Measurements from ENCODE around the gene ATE1.

ATE1 gene

DNA sequence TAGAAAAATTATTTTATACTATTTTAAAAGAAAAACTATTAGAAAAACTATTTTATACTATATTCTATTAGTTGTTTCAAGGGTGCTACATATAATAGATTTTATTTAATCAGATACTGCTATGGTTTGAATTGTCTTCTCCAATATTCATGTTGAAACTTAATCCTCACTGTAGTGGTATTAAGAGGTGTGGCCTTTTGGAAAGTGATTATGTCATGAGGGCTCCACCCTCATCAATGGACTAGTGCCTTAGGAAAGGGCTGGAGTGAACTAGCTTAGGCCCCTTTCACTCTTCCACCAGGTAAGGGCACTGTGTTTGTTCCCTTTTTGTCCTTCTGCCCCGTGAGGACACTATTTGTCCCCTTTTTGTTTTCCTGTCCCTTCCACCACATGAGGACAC is 111.6 kb downstream of the ATE1 start (continued):
- no peak for TF ChIP-seq PPARA (CRISPR knock-in tag; IDR thresholded peaks at IDR 0.05; ENCODE audit: borderline replicate concordance)
- no peak for TF ChIP-seq ISL1 (CRISPR knock-in tag; IDR thresholded peaks at IDR 0.05)
- no peak for TF ChIP-seq ZNF8 (CRISPR knock-in tag; IDR thresholded peaks at IDR 0.05)
- TF ChIP-seq TOX (CRISPR knock-in tag; IDR thresholded peaks at IDR 0.05; ENCODE audit: borderline replicate concordance), result no peak
- TF ChIP-seq ZNF565 (CRISPR knock-in tag; conservative IDR thresholded peaks at IDR 0.05; ENCODE audit: low read depth), result no peak
- TF ChIP-seq CSDC2 (CRISPR knock-in tag; IDR thresholded peaks at IDR 0.05), result no peak
- TF ChIP-seq, protein P1, sequence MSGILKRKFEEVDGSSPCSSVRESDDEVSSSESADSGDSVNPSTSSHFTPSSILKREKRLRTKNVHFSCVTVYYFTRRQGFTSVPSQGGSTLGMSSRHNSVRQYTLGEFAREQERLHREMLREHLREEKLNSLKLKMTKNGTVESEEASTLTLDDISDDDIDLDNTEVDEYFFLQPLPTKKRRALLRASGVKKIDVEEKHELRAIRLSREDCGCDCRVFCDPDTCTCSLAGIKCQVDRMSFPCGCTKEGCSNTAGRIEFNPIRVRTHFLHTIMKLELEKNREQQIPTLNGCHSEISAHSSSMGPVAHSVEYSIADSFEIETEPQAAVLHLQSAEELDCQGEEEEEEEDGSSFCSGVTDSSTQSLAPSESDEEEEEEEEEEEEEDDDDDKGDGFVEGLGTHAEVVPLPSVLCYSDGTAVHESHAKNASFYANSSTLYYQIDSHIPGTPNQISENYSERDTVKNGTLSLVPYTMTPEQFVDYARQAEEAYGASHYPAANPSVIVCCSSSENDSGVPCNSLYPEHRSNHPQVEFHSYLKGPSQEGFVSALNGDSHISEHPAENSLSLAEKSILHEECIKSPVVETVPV (CRISPR knock-in tag; IDR thresholded peaks at IDR 0.05), result no peak
- TF ChIP-seq, protein P2, sequence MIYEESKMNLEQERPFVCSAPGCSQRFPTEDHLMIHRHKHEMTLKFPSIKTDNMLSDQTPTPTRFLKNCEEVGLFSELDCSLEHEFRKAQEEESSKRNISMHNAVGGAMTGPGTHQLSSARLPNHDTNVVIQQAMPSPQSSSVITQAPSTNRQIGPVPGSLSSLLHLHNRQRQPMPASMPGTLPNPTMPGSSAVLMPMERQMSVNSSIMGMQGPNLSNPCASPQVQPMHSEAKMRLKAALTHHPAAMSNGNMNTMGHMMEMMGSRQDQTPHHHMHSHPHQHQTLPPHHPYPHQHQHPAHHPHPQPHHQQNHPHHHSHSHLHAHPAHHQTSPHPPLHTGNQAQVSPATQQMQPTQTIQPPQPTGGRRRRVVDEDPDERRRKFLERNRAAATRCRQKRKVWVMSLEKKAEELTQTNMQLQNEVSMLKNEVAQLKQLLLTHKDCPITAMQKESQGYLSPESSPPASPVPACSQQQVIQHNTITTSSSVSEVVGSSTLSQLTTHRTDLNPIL (CRISPR knock-in tag; IDR thresholded peaks at IDR 0.05; ENCODE audit: low read depth), result no peak

DNA sequence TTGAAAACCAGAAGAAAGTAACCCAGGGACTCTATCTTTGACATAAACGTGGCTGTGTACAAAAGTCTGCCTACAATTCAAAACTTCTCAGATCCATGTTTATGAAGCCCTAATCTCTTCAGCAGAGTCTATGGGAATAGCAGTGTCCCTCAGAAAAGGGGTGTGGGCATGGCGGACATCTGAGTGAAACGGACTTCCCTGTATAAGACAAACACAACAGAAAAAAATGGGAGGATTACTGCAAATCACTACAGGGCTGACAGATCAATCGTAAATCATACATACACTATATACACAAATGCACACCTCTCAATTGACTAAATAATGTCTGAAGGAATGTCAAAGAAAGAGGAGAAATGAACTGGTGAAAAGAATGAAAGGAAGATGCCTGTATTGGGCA is 114.0 kb downstream of the ATE1 start:
- no peak for ATAC-seq

DNA sequence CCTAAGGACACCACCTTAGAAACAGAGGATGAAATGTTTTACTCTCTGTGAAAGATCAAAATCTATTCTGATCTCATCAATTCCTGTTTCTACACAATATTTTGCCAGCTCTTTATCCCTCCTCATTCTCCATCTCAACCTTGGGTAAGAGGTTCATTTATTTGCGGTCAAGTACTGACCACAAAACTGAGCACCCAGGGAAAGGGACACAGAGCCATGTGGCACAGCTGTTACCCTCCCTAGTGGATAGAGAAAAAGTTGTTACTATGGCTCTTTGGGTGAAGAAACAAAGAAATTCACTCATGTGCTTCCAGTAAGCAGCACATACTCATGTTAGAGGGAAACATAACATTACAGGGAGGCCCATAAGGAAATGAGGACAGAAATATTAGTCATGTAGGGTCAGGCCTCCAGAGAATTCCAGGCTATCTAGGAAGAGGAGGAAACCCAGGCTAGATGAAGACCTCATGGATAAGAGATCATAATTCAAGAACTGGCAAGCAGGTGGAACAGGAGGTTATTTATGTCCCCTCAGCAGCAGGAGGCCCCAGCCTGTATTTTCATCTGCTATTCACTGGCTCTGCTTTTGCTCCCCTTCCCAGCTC is 114.5 kb downstream of the ATE1 start:
- no peak for ATAC-seq

More for the DNA sequence above, 114.0 kb downstream of the ATE1 start:
- TF ChIP-seq ESRRG (CRISPR knock-in tag; IDR thresholded peaks at IDR 0.05) (no peak), ZFP30 (CRISPR knock-in tag; IDR thresholded peaks at IDR 0.05) (no peak), GLIS3 (CRISPR knock-in tag; IDR thresholded peaks at IDR 0.05) (no peak), TOX (CRISPR knock-in tag; IDR thresholded peaks at IDR 0.05; ENCODE audit: borderline replicate concordance) (no peak), ZNF8 (CRISPR knock-in tag; IDR thresholded peaks at IDR 0.05) (no peak), SNAI2 (CRISPR knock-in tag; IDR thresholded peaks at IDR 0.05) (no peak), TCF4 (CRISPR knock-in tag; IDR thresholded peaks at IDR 0.05; ENCODE audit: borderline replicate concordance) (no peak), ZNF565 (CRISPR knock-in tag; conservative IDR thresholded peaks at IDR 0.05; ENCODE audit: low read depth) (no peak), ZC3H10 (CRISPR knock-in tag; IDR thresholded peaks at IDR 0.05) (no peak)
- TF ChIP-seq, protein P3, sequence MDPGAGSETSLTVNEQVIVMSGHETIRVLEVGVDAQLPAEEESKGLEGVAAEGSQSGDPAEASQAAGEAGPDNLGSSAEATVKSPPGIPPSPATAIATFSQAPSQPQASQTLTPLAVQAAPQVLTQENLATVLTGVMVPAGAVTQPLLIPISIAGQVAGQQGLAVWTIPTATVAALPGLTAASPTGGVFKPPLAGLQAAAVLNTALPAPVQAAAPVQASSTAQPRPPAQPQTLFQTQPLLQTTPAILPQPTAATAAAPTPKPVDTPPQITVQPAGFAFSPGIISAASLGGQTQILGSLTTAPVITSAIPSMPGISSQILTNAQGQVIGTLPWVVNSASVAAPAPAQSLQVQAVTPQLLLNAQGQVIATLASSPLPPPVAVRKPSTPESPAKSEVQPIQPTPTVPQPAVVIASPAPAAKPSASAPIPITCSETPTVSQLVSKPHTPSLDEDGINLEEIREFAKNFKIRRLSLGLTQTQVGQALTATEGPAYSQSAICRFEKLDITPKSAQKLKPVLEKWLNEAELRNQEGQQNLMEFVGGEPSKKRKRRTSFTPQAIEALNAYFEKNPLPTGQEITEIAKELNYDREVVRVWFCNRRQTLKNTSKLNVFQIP (CRISPR knock-in tag; IDR thresholded peaks at IDR 0.05; ENCODE audit: borderline replicate concordance, low read depth), result no peak

DNA sequence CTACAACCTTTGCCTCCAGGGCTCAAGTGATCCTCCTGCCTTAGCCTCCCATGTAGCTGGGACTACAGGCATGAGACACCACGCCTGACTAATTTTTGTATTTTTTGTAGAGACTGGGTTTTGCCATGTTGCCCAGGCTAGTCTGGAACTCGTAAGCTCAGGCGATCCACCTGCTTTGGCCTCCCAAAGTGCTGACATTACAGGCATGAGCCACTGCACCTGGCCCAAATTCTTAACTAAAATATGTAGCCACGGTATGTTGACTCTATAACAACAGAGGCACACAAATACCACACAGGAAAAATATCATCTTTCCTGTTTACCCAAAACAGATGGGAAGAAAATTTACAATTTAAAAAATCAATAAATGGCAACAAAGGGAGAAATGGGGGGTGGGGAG is 115.8 kb downstream of the ATE1 start:
- TF ChIP-seq ZNF8 (CRISPR knock-in tag; IDR thresholded peaks at IDR 0.05) (no peak), ZNF70 (CRISPR knock-in tag; IDR thresholded peaks at IDR 0.05) (no peak), TOX (CRISPR knock-in tag; IDR thresholded peaks at IDR 0.05; ENCODE audit: borderline replicate concordance) (no peak), SNAI2 (CRISPR knock-in tag; IDR thresholded peaks at IDR 0.05) (no peak), CSDC2 (CRISPR knock-in tag; IDR thresholded peaks at IDR 0.05) (no peak), RARB (CRISPR knock-in tag; IDR thresholded peaks at IDR 0.05) (no peak), ZC3H10 (CRISPR knock-in tag; IDR thresholded peaks at IDR 0.05) (no peak), ZFP30 (CRISPR knock-in tag; IDR thresholded peaks at IDR 0.05) (no peak), BACH2 (CRISPR knock-in tag; IDR thresholded peaks at IDR 0.05; ENCODE audit: borderline replicate concordance) (no peak), OSR1 (CRISPR knock-in tag; IDR thresholded peaks at IDR 0.05) (no peak), ZNF565 (CRISPR knock-in tag; conservative IDR thresholded peaks at IDR 0.05; ENCODE audit: low read depth) (no peak), ESRRG (CRISPR knock-in tag; IDR thresholded peaks at IDR 0.05) (no peak)
- no peak for ATAC-seq

More for the DNA sequence above, 114.5 kb downstream of the ATE1 start:
- no peak for TF ChIP-seq ZFP3 (CRISPR knock-in tag; IDR thresholded peaks at IDR 0.05)
- TF ChIP-seq ZC3H10 (CRISPR knock-in tag; IDR thresholded peaks at IDR 0.05), result no peak
- no peak for TF ChIP-seq ARNTL (CRISPR knock-in tag; IDR thresholded peaks at IDR 0.05; ENCODE audit: borderline replicate concordance, low read depth)

DNA sequence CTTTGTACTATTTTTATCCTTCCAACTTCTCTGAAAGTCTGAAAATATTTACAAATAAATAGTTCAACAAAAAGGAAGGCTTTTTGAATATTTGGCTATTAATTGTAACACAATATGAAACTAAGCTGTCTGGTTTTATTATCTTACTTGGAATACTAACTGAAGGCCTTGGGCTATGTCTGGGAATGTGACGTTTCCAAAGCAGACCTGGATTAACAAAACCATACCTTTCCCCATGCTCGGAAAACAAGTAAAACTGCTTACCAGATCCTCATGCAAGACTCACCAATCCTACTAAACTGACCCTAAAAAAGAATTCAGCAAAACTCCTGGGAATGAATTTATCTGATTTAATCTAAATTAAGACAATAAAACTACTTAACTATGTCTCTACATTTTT is 116.4 kb downstream of the ATE1 start:
- no peak for ATAC-seq
- TF ChIP-seq ZFP30 (CRISPR knock-in tag; IDR thresholded peaks at IDR 0.05) (no peak), ZNF565 (CRISPR knock-in tag; conservative IDR thresholded peaks at IDR 0.05; ENCODE audit: low read depth) (no peak), GLIS3 (CRISPR knock-in tag; IDR thresholded peaks at IDR 0.05) (no peak), RARB (CRISPR knock-in tag; IDR thresholded peaks at IDR 0.05) (no peak), ISL1 (CRISPR knock-in tag; IDR thresholded peaks at IDR 0.05) (no peak), OSR1 (CRISPR knock-in tag; IDR thresholded peaks at IDR 0.05) (no peak), CSDC2 (CRISPR knock-in tag; IDR thresholded peaks at IDR 0.05) (no peak), ARNTL (CRISPR knock-in tag; IDR thresholded peaks at IDR 0.05; ENCODE audit: borderline replicate concordance, low read depth) (no peak), ZNF8 (CRISPR knock-in tag; IDR thresholded peaks at IDR 0.05) (no peak), SNAI2 (CRISPR knock-in tag; IDR thresholded peaks at IDR 0.05) (no peak), PPARA (CRISPR knock-in tag; IDR thresholded peaks at IDR 0.05; ENCODE audit: borderline replicate concordance) (no peak)
- TF ChIP-seq, protein P4, sequence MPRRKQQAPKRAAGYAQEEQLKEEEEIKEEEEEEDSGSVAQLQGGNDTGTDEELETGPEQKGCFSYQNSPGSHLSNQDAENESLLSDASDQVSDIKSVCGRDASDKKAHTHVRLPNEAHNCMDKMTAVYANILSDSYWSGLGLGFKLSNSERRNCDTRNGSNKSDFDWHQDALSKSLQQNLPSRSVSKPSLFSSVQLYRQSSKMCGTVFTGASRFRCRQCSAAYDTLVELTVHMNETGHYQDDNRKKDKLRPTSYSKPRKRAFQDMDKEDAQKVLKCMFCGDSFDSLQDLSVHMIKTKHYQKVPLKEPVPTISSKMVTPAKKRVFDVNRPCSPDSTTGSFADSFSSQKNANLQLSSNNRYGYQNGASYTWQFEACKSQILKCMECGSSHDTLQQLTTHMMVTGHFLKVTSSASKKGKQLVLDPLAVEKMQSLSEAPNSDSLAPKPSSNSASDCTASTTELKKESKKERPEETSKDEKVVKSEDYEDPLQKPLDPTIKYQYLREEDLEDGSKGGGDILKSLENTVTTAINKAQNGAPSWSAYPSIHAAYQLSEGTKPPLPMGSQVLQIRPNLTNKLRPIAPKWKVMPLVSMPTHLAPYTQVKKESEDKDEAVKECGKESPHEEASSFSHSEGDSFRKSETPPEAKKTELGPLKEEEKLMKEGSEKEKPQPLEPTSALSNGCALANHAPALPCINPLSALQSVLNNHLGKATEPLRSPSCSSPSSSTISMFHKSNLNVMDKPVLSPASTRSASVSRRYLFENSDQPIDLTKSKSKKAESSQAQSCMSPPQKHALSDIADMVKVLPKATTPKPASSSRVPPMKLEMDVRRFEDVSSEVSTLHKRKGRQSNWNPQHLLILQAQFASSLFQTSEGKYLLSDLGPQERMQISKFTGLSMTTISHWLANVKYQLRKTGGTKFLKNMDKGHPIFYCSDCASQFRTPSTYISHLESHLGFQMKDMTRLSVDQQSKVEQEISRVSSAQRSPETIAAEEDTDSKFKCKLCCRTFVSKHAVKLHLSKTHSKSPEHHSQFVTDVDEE (CRISPR knock-in tag; IDR thresholded peaks at IDR 0.05), result no peak

All from SK-N-SH treated with all-trans-retinoic acid at 6 μM for 48 hours (cell line).